ENCODE results near the gene NEU2. TPM values are rescaled to one million over a fixed set of nuclear protein-coding genes. Genes with fewer than 3 reads are reported as not detected.

The NEU2 gene
- total and polyA plus RNA-seq, 2 of the 13 experiments (the other 11 are each of a cell fraction or from before 2014, with no cell fraction given), result not detected

GRCh38 chr2:233081232-233081730 lies 48.8 kb downstream of the NEU2 start (continued):
- TF ChIP-seq USF2 (IDR thresholded peaks at IDR 0.05; ENCODE audit: low read depth, low read length) (no peak), USF2 (CRISPR knock-in tag; IDR thresholded peaks at IDR 0.05; ENCODE audit: borderline replicate concordance) (no peak), PBX2 (CRISPR knock-in tag; IDR thresholded peaks at IDR 0.05) (no peak), ZNF737 (CRISPR knock-in tag; IDR thresholded peaks at IDR 0.05; ENCODE audit: borderline replicate concordance) (no peak), ZFP36 (IDR thresholded peaks at IDR 0.05; ENCODE audit: borderline replicate concordance, low read depth, low read length, partially characterized antibody) (no peak), ELF1 (CRISPR knock-in tag; IDR thresholded peaks at IDR 0.05) (no peak)

- intact Hi-C loops (cut with micrococcal nuclease; ENCODE audit: unreplicated experiment) (no loop called here), in situ Hi-C loops (cut with HindIII; ENCODE audit: extremely low pct_ligation_motif_present, low pct_unique_long_range_greater_than_20kb) (no loop called here)
- Histone ChIP-seq H3K27me3 (ENCODE audit: control insufficient read depth in 1 of 2, insufficient read depth in 2 of 2, low read length in 2 of 2) (no peaks in the 10 kb centered on the region), H2AFZ (ENCODE audit: low read length) (no peak overlapping the region), H3K36me3 (replicated peaks in 1 of 2; ENCODE audit: control insufficient read depth in 1 of 2, insufficient read depth in 2 of 2, low read length in 2 of 2) (peaks cover 1 to 15% of the 10 kb centered on the region in 2 experiments; a peak in 2 of 5 replicates), H3K4me3 (replicated peaks in 1 of 3; ENCODE audit: insufficient read depth in 1 of 3, low read depth in 2 of 3, low read length in 3 of 3) (no peak overlapping the region), H3K79me2 (ENCODE audit: insufficient read depth, low read length) (no peaks in the 10 kb centered on the region), H4K20me1 (ENCODE audit: insufficient read depth, low read length) (no peaks in the 10 kb centered on the region), H3K9me3 (ENCODE audit: low read length) (no peaks in the 10 kb centered on the region), H3K27ac (ENCODE audit: extremely low read length, insufficient read depth, low read length) (no peak overlapping the region), H3K9ac (ENCODE audit: insufficient read depth, low read depth, low read length) (no peak overlapping the region), H3K4me2 (ENCODE audit: low read depth, low read length) (no peak overlapping the region), H3K4me1 (ENCODE audit: insufficient read depth, low read length) (peaks cover 43% of the 10 kb centered on the region)
- WGBS (ENCODE audit: low lambda C conversion rate), result 98% methylated on average over 13 of the region's 13 CpGs
- ATAC-seq, result no peak
- no TSS peak for BruUV-seq (replicated peaks)
- no peak for DNase-seq (ENCODE audit: low spot score)
- ChIA-PET POLR2A (interaction anchor here (1.1 to 1.6 kb wide), 2 partner anchors 15 to 18 kb away, joined by 4 read pairs; no protein-coding TSS in a partner anchor), CTCF (ENCODE audit: low intra/inter-chr PET ratio, low total read pairs) (no interaction called here)
- TF ChIP-seq HOXA9 (CRISPR knock-in tag; IDR thresholded peaks at IDR 0.05; ENCODE audit: borderline replicate concordance) (no peak), ZNF672 (CRISPR knock-in tag; IDR thresholded peaks at IDR 0.05) (no peak)
- FAIRE-seq, result no peak
These were observed 49.3 kb downstream of the NEU2 start for GRCh38 chr2:233081731-233082221.

Data from HepG2 (cell line).